Astrocyte (in vitro differentiated cells and primary cell): Measurements from ENCODE around the gene CSAG1.
"Not testable (repeated sequence)": the region's sequence is repeated elsewhere in the genome, so short reads cannot be mapped to it uniquely, and the experiment has no call there.

ENCODE experiments used
- EZH2 ChIP-seq: IDR thresholded peaks from 2 replicates; pipeline ENCODE4 v1.6.1; 2012; ENCODE audit warnings: mild to moderate bottlenecking, low read length, inconsistent platforms; ENCODE audit not compliant: insufficient read depth
- TF ChIP-seq, protein P1 (sequence below): IDR thresholded peaks from 2 replicates; pipeline ENCODE4 v1.5.1; 2011; ENCODE audit warnings: low read depth, mild to moderate bottlenecking, inconsistent platforms, low read length, moderate library complexity; ENCODE audit not compliant: insufficient read depth

DNA sequence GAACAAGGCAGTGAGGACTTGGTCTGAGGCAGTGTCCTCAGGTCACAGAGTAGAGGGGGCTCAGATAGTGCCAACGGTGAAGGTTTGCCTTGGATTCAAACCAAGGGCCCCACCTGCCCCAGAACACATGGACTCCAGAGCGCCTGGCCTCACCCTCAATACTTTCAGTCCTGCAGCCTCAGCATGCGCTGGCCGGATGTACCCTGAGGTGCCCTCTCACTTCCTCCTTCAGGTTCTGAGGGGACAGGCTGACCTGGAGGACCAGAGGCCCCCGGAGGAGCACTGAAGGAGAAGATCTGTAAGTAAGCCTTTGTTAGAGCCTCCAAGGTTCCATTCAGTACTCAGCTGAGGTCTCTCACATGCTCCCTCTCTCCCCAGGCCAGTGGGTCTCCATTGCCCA, 33.1 kb downstream of the CSAG1 start:
- TF ChIP-seq, protein P1, sequence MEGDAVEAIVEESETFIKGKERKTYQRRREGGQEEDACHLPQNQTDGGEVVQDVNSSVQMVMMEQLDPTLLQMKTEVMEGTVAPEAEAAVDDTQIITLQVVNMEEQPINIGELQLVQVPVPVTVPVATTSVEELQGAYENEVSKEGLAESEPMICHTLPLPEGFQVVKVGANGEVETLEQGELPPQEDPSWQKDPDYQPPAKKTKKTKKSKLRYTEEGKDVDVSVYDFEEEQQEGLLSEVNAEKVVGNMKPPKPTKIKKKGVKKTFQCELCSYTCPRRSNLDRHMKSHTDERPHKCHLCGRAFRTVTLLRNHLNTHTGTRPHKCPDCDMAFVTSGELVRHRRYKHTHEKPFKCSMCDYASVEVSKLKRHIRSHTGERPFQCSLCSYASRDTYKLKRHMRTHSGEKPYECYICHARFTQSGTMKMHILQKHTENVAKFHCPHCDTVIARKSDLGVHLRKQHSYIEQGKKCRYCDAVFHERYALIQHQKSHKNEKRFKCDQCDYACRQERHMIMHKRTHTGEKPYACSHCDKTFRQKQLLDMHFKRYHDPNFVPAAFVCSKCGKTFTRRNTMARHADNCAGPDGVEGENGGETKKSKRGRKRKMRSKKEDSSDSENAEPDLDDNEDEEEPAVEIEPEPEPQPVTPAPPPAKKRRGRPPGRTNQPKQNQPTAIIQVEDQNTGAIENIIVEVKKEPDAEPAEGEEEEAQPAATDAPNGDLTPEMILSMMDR = not testable (repeated sequence)
- TF ChIP-seq EZH2 = not testable (repeated sequence)
